ENCODE results near the gene MGST1.
A peak's percentile ranks its signal among the peaks of the same experiment; 100 is the strongest.

Gene MGST1, protein sequence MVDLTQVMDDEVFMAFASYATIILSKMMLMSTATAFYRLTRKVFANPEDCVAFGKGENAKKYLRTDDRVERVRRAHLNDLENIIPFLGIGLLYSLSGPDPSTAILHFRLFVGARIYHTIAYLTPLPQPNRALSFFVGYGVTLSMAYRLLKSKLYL

GRCh38 chr12:16347391-16348298 is at the start of gene MGST1:
TSS of gene MGST1 (plus strand) at chr12:16347645. CDS start at chr12:16354253, 6,608 bp downstream.
- DNase-seq (ENCODE audit: low spot score), result peak; percentile 65

DNA sequence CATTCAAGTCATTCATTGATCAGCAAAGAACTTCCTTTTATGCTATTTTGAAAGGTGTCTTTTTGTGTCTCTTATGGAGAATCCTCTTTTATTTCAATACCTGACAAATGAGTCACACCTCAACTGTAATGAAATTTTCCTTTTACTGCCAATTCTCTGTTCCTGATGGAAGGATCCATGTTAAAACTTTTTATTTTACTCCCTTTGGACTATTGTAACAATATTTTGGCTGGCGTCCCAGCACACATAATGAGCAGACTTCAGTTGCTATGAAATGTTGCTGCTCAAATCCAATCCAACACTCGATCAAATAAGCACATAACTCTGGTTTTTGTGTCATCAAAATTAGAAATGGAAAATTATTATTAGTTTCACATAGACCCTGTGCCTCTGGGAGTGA is 48.0 kb upstream of the MGST1 start:
- DNase-seq (ENCODE audit: low spot score), result no peak

- no peak for DNase-seq (ENCODE audit: low spot score)
Measured at GRCh38 chr12:16300122-16300521, 47.3 kb upstream of the MGST1 start.

- DNase-seq (ENCODE audit: low spot score), result no peak
Measured at GRCh38 chr12:16300736-16301135, 46.7 kb upstream of the MGST1 start.

DNA sequence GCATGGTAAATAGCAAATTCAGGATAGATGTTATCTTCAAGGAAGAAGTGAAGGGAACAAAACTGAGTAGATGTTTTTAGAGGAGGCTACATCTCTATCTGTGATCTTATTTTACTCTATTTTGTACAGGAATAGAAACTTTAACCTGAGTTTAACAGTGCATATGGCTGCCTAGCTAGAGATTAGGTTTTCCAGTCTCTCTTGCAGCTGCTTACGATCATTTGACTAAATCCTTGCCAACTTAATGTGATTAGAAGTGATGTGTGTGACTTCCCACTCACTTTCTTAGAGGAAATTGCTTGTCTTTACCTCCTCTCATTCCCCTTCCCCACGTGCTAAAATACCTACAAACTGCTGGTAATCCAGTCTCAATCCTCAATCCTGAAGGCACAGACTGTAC is 43.5 kb upstream of the MGST1 start:
- DNase-seq (ENCODE audit: low spot score), result no peak

GRCh38 chr12:16307856-16308475 is 39.5 kb upstream of the MGST1 start:
- no peak for DNase-seq (ENCODE audit: low spot score)

DNA sequence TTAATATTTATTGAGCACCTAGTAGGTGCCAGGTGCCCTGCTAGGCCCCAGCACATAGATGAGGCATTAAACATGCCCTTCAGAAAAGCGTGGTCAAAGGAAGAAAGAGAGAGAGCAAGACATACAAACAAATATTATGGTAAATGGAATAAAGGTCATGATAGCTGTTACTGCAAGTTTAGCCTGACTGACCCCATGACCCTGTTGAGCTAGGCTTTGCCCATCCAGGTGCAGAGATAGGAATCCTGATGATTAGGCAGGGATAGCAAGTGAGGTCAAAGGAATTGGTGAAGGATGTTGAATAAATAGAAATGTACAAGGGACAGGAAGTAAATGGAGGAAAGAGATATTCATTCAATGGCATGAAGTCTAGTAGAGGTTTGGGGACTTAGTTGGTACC is 36.5 kb upstream of the MGST1 start:
- DNase-seq (ENCODE audit: low spot score), result no peak

DNA sequence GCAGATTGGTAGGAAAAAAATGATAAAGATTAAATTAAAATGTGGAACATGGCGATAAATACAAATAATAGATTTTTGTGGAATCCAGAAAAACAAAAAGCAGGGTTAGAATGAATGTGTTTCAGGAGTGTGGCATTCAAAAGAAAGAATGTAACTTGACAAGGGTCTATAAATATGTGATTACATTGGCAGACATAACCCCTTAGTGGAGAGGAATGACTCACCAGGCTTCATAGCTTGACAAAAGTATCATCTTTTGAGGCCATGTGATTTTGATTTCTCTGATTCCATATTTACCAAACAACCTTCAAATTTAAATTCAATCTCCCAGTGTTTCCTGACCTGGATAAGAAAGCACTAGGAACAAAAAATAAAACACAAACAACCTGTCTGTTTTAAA is 24.4 kb upstream of the MGST1 start:
- no peak for DNase-seq (ENCODE audit: low spot score)

DNA sequence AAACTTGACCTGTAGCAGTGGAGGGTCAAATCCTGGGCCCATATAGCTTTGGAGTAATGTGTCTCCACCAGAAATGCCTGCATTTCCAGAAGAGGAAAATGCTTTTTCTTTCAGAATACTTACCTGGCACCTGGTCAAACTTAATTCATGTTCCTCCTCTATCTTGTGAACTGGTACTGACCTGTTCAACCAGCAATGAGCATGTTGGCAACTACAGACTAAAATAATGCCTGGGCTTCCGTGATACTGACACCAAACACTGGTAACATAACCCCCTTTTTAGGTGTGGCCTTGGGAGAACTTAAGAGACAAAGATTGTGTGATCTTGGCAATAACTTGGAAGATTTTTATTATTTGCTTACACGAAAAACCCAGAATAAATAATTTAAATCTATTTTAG is 23.8 kb upstream of the MGST1 start:
- DNase-seq (ENCODE audit: low spot score), result no peak

DNA sequence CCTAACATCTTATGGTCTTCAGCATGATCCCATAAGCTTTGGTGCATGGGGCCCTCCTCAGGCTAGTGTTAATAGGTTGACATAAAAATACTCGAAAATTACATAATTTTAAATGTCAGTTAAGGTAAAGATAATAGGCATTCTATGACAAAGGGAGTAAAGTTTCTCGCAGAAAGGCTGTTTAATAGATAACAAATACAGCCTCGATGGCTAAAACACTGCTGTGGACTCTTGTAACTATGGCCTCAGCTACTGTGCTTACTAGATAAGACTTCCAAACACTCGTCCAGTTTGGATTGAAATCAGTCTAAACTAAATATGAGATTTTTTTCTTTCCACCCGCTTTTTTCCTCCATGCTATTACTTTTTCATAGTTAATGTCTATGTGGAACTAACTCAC is 23.2 kb upstream of the MGST1 start:
- DNase-seq (ENCODE audit: low spot score), result no peak

- DNase-seq (ENCODE audit: low spot score), result no peak
Measured at GRCh38 chr12:16324772-16325171, 22.7 kb upstream of the MGST1 start.

DNA sequence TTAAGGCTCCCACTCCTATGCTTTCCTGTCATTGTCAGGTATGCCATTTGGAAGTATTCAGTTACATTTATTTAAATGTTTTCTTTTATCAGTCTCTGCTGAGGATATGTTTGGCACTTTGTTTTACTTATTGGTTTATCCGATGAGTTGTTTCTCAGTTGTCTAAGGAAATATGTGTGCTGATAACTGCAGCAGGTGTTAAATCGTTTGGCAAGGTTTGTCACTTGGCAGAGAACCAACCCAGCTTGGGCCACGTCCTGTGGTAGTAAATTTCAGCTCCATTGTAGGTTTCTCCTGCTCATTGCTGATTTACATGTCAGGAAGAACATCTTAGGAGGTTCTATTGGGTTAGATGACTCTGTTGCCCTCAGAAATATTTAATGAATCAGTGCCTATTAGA is 22.0 kb upstream of the MGST1 start:
- DNase-seq (ENCODE audit: low spot score), result no peak

- DNase-seq (ENCODE audit: low spot score), result no peak
Measured at GRCh38 chr12:16327963-16328362, 19.5 kb upstream of the MGST1 start.

DNA sequence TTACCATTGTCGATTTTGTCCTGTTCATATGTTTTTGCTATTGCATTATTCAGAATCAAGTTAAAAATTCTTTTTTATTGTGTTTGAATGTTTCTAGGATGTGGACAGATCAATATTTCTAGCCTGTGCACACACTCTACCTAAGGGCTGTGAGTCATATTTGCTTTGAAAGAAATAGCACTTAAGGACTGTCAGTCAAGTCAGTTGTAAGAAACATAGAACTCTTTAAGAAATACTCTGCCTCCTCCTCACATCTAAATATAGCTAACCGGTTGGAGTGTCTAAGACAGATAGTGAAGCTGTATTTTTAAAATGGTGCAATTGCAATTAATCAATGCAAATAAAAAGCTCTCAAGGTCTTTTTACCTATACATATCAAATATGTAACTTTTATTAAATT is 17.9 kb upstream of the MGST1 start:
- no peak for DNase-seq (ENCODE audit: low spot score)

DNA sequence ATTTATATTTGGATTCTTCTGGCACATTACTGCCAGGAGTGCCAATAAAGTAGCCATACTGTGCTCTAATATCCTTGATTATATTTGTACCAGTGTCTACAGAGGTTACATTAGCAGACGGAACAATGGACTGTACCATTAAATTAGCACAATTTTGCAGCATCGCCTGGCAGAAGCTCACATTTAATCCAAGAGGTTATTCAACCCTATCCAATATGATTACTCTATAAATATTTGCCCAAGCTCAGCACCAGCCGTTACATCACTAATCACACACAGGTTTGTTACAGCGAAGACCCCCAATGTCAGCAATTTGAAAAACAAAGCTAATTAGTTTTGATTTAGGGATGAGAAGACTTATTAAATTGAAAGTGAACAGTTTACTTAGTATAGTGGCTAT is 16.9 kb upstream of the MGST1 start:
- DNase-seq (ENCODE audit: low spot score), result no peak

DNA sequence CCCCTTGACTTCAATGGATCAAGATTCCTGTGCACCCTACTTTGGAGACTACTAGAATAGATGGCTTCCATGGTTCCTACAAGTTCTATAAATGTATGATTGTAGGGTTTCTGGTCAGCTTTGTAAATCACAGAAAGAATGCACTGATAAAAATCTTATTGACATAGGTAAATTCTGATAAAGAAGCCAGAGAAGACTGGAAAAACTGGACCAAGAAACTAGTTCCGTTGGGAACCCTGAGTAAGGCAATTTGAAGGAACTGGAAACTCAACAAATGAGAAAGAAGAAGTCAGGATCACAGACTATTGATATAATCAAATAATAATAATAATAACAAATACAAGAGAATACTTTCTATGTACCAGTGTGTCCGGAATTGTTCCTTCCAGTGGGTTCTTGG is 15.4 kb upstream of the MGST1 start:
- no peak for DNase-seq (ENCODE audit: low spot score)

DNA sequence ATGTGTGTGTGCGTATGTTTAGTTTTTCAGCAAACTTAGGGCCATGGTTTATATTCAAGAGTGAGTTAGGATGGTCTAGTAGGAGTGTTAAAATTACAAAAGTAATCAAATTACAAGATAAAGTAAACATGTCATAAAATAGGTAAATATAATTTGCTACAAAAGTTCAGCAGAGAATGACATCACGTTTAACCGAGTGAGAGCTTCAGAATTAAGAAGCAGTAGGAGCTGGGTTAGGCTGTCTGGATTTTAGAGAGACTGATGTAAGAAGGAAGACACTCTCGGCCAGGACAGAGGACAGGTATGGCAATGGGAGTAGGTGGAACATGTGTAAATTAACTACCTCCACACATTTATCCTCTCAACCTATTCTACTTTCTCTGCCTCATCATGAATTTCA is 11.6 kb upstream of the MGST1 start:
- DNase-seq (ENCODE audit: low spot score), result no peak

GRCh38 chr12:16344269-16344668 is 3.2 kb upstream of the MGST1 start:
- DNase-seq (ENCODE audit: low spot score), result peak; percentile 42

DNA sequence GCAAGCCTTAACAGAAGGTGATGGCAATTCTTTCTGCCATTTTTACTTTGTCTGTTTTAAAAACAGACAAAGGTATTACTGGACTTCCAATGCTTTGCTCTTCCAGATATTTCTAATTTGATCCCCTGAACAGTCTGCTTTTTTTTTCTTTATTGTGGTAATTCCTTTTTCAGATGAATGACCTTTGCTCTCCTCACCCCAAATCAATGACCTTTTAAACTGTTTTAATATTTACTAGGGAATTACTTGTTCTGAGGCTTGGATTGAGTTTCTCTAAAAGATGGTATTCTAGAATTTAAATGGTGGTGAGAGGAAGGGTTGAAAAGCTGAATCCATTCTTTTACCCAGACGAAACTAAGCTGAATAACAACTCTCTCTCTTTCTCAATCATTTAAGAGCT is 2.3 kb upstream of the MGST1 start:
- no peak for DNase-seq (ENCODE audit: low spot score)

GRCh38 chr12:16346958-16347357 is 487 bp upstream of the MGST1 start:
- DNase-seq (ENCODE audit: low spot score), result peak; percentile 10

- no peak for DNase-seq (ENCODE audit: low spot score)
Measured at GRCh38 chr12:16348435-16349130, 1.1 kb downstream of the MGST1 start.

- no peak for DNase-seq (ENCODE audit: low spot score)
Measured at GRCh38 chr12:16349131-16349460, 1.7 kb downstream of the MGST1 start.

DNA sequence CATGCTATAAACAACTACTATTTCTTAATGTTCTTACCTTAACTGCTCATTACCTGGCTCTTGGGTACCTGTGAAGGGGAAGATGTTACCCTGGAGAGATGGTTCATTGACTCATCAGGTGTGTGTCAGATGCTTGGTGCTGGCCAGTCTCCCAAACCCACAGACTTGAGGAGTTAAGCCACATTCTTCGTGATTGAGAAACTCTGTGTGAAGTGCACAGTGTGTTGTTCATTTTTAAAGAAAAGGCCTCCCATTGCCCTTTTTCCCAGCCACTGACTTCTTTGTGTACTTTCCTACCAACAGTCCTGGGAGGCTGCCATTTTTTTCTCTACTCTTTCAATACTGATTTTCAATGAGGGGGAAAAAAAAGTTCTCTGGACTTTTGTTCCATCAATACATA is 3.2 kb downstream of the MGST1 start:
- no peak for DNase-seq (ENCODE audit: low spot score)
